Erythroblast (primary cell): ENCODE data around the gene ZFP92.

Experiments
- GATA1 ChIP-seq: IDR thresholded peaks from 2 replicates; pipeline ENCODE4 v1.6.1; 2011; ENCODE audit warnings: low read depth, mild to moderate bottlenecking, control low read depth, low read length, moderate library complexity
- POLR2A ChIP-seq: IDR thresholded peaks from 2 replicates; pipeline ENCODE4 v1.6.1; 2011; ENCODE audit warnings: mild to moderate bottlenecking, low read length

DNA sequence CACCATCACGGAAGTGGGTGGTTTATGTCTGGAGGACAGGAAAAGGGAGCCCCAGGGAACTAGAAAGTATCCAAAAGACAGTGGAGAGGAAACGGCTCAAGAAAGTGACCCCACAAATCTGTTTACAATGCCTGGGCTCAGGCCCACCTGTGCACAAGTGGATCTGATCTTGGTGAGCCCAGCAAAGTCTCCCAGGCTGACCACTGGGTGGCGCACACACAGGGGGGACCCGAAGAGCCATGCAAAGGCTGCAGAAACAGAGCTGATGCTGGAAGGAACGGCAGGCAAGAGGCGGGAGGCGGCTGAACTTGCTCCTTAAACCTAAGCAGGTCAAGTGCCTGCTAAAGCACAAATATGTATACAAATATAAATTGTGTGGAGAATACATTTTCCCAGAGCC is 49.6 kb downstream of the ZFP92 start:
- TF ChIP-seq POLR2A (no peak), GATA1 (no peak)
